Osteocyte (in vitro differentiated cells): Measurements from ENCODE around the gene DOP1B. TPM values are rescaled to one million over a fixed set of nuclear protein-coding genes. Genes with fewer than 3 reads are reported as not detected.

Experiments
- DNase-seq: peaks from one replicate; pipeline ENCODE4 v3.0.0; 2021; ENCODE audit warnings: mixed read lengths; ENCODE audit not compliant: unreplicated experiment; ENCODE audit errors: extremely low spot score
- H3K27ac Mint-ChIP-seq: one replicate; pipeline ENCODE4 v1.8.0; 2021; ENCODE audit warnings: mild to moderate bottlenecking, mixed read lengths; ENCODE audit not compliant: unreplicated experiment
- H3K27me3 Mint-ChIP-seq: one replicate; pipeline ENCODE4 v1.8.0; 2021; ENCODE audit warnings: mixed read lengths; ENCODE audit not compliant: unreplicated experiment
- H3K36me3 Mint-ChIP-seq: one replicate; pipeline ENCODE4 v1.8.0; 2021; ENCODE audit warnings: mixed read lengths; ENCODE audit not compliant: unreplicated experiment
- H3K4me1 Mint-ChIP-seq: one replicate; pipeline ENCODE4 v1.8.0; 2021; ENCODE audit warnings: mixed read lengths; ENCODE audit not compliant: unreplicated experiment
- H3K4me3 Mint-ChIP-seq: one replicate; pipeline ENCODE4 v1.8.0; 2021; ENCODE audit warnings: mild to moderate bottlenecking, moderate library complexity, mixed read lengths; ENCODE audit not compliant: unreplicated experiment
- H3K9me3 Mint-ChIP-seq: one replicate; pipeline ENCODE4 v1.8.0; 2021; ENCODE audit warnings: mixed read lengths; ENCODE audit not compliant: unreplicated experiment
- total RNA-seq: library from RNA; stranded (reverse); gene quantifications from 2 replicates; pipeline ENCODE4 v1.2.1, GENCODE V29; 2021
- TF ChIP-seq, protein P1 (sequence below): fragments of 200-600 bp; sonication (generic); IDR thresholded peaks from 2 replicates; pipeline ENCODE4 v1.5.0; 2021; ENCODE audit warnings: antibody characterized with exemption, mild to moderate bottlenecking, moderate library complexity

DOP1B gene
- total RNA-seq, 1 donor from 2014 or later: 14.3 TPM

DNA sequence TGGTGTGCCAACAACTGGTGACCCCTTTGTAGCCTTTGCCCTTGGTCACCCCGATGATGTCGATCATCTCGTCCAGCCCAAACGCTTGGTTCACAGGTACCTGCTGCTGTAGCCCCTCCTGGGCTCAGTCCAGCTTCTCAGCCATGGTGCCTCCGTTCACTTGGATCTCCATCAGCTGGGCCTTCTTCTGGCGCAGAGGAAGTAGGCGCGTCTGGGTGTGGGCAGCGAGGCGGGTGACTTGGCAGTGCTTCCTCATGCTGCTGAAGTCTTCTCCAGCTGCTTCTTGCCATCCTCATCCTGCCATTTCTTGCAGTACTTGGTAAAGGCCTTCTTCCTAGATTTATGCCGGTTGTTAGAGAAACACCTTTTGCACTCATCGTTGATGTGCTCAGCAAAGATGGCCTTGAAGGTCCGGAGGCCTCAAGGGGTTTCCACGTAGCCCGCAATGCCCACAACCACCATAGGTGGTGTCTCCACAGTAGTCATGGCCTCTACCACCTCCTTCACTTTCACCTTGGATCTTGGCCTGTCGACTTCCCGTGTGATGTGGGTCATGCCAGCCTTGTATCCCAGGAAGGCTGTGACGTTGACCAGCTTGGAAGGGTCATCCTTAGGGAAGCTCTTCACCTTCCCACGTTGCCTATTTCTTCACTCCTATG, 13.0 kb downstream of the DOP1B start:
- Mint-ChIP-seq H3K4me3 (no peak overlapping the region), H3K4me1 (peaks cover 1% of the 10 kb centered on the region), H3K36me3 (peaks cover 6% of the 10 kb centered on the region), H3K27me3 (no peaks in the 10 kb centered on the region), H3K9me3 (no peaks in the 10 kb centered on the region), H3K27ac (no peak overlapping the region)
- no peak for DNase-seq
- TF ChIP-seq, protein P1, sequence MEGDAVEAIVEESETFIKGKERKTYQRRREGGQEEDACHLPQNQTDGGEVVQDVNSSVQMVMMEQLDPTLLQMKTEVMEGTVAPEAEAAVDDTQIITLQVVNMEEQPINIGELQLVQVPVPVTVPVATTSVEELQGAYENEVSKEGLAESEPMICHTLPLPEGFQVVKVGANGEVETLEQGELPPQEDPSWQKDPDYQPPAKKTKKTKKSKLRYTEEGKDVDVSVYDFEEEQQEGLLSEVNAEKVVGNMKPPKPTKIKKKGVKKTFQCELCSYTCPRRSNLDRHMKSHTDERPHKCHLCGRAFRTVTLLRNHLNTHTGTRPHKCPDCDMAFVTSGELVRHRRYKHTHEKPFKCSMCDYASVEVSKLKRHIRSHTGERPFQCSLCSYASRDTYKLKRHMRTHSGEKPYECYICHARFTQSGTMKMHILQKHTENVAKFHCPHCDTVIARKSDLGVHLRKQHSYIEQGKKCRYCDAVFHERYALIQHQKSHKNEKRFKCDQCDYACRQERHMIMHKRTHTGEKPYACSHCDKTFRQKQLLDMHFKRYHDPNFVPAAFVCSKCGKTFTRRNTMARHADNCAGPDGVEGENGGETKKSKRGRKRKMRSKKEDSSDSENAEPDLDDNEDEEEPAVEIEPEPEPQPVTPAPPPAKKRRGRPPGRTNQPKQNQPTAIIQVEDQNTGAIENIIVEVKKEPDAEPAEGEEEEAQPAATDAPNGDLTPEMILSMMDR: no peak

GRCh38 chr21:36170823-36171222, 14.2 kb downstream of the DOP1B start:
- TF ChIP-seq, protein P1: no peak
- no peaks in the 10 kb centered on the region for H3K4me1 Mint-ChIP-seq
- H3K27me3 Mint-ChIP-seq: no peaks in the 10 kb centered on the region
- no peak overlapping the region for H3K27ac Mint-ChIP-seq
- H3K4me3 Mint-ChIP-seq: no peak overlapping the region
- DNase-seq: no peak
- H3K36me3 Mint-ChIP-seq: peaks cover 7% of the 10 kb centered on the region
- no peaks in the 10 kb centered on the region for H3K9me3 Mint-ChIP-seq

- no peaks in the 10 kb centered on the region for H3K9me3 Mint-ChIP-seq
- no peak overlapping the region for H3K4me3 Mint-ChIP-seq
- H3K36me3 Mint-ChIP-seq: peaks cover 7% of the 10 kb centered on the region
- H3K27ac Mint-ChIP-seq: no peak overlapping the region
- no peak for DNase-seq
- no peaks in the 10 kb centered on the region for H3K27me3 Mint-ChIP-seq
- TF ChIP-seq, protein P1: no peak
- no peaks in the 10 kb centered on the region for H3K4me1 Mint-ChIP-seq
Observed at GRCh38 chr21:36171336-36171735, 14.7 kb downstream of the DOP1B start.

GRCh38 chr21:36171741-36172331, 15.2 kb downstream of the DOP1B start:
- no peaks in the 10 kb centered on the region for H3K9me3 Mint-ChIP-seq
- H3K4me1 Mint-ChIP-seq: no peaks in the 10 kb centered on the region
- TF ChIP-seq, protein P1: no peak
- no peak overlapping the region for H3K27ac Mint-ChIP-seq
- no peaks in the 10 kb centered on the region for H3K27me3 Mint-ChIP-seq
- peaks cover 7% of the 10 kb centered on the region for H3K36me3 Mint-ChIP-seq
- DNase-seq: no peak
- no peak overlapping the region for H3K4me3 Mint-ChIP-seq

GRCh38 chr21:36174780-36175179, 18.2 kb downstream of the DOP1B start:
- TF ChIP-seq, protein P1: no peak

More at GRCh38 chr21:36174780-36175179, 18.2 kb downstream of the DOP1B start:
- H3K27ac Mint-ChIP-seq: no peak overlapping the region
- peaks cover 8% of the 10 kb centered on the region for H3K36me3 Mint-ChIP-seq
- H3K27me3 Mint-ChIP-seq: no peaks in the 10 kb centered on the region
- DNase-seq: no peak
- H3K9me3 Mint-ChIP-seq: peaks cover 8% of the 10 kb centered on the region
- H3K4me1 Mint-ChIP-seq: no peaks in the 10 kb centered on the region
- no peak overlapping the region for H3K4me3 Mint-ChIP-seq
